Activated CD8-positive, alpha-beta T cell treated with anti-CD3 and anti-CD28 coated beads for 36 hours (primary cell): ENCODE measurements around the gene POU2F1. TPM values are rescaled to one million over a fixed set of nuclear protein-coding genes. Genes with fewer than 3 reads are reported as not detected.

Source experiments
- ATAC-seq: fragments of 200-7000 bp; cut with Tn5 transposase; one replicate; pipeline ENCODE4 v1.10.0; 2021; ENCODE audit warnings: mild to moderate bottlenecking, moderate library complexity
- CTCF ChIA-PET: fragments of 350-600 bp; sonication (Branson Sonifier 250); formaldehyde crosslinking; loops from one replicate; lab custom pipeline; 2021; ENCODE audit warnings: antibody characterized with exemption; lab: Charles Lee
- POLR2A ChIA-PET: fragments of 350-600 bp; sonication (Branson Sonifier 250); formaldehyde crosslinking; loops from one replicate; lab custom pipeline; 2021; ENCODE audit warnings: antibody characterized with exemption; lab: Charles Lee
- DNase-seq: peaks from one replicate; pipeline ENCODE4 v3.0.0-alpha.2; 2020
- H3K27ac Mint-ChIP-seq: one replicate; pipeline ENCODE4 v1.8.0; 2021; ENCODE audit warnings: mild to moderate bottlenecking, mixed read lengths
- H3K27me3 Mint-ChIP-seq: one replicate; pipeline ENCODE4 v1.8.0; 2021; ENCODE audit warnings: mixed read lengths
- H3K36me3 Mint-ChIP-seq: one replicate; pipeline ENCODE4 v1.8.0; 2021; ENCODE audit warnings: low read depth, mixed read lengths
- H3K4me1 Mint-ChIP-seq: one replicate; pipeline ENCODE4 v1.8.0; 2021; ENCODE audit warnings: low read depth, mixed read lengths
- H3K4me3 Mint-ChIP-seq: one replicate; pipeline ENCODE4 v1.8.0; 2021; ENCODE audit warnings: mild to moderate bottlenecking, moderate library complexity, mixed read lengths
- H3K9me3 Mint-ChIP-seq: one replicate; pipeline ENCODE4 v1.8.0; 2021; ENCODE audit warnings: mixed read lengths
- CTCF ChIP-seq: fragments of 200-600 bp; IDR thresholded peaks from one replicate; pipeline ENCODE4 v1.8.0; 2022; ENCODE audit warnings: antibody characterized with exemption, mild to moderate bottlenecking
- intact Hi-C: fragments of 100-400 bp; cut with micrococcal nuclease; formaldehyde crosslinking; loops from one replicate; pipeline ENCODE4 v1.10.0; 2022
- total RNA-seq, 2 experiments: library from RNA; stranded (reverse); gene quantifications; one replicate each; pipeline ENCODE4 v1.2.3, GENCODE V29; 2021

Gene POU2F1
- total RNA-seq, 2 experiments from 2014 or later = 23.6 to 24.2 TPM

GRCh38 chr1:167252986-167253385, 32.3 kb downstream of the POU2F1 start:
- peaks cover 47% of the 10 kb centered on the region for H3K4me1 Mint-ChIP-seq
- no peaks in the 10 kb centered on the region for H3K9me3 Mint-ChIP-seq
- ChIA-PET POLR2A (no interaction called here), CTCF (interaction anchor here (1.0 kb wide), 1 partner anchor 194 kb away, joined by 3 read pairs; no protein-coding TSS in a partner anchor)
- no peak overlapping the region for H3K27ac Mint-ChIP-seq
- DNase-seq (no peak), ATAC-seq (no peak)
- H3K4me3 Mint-ChIP-seq = no peak overlapping the region
- no peaks in the 10 kb centered on the region for H3K27me3 Mint-ChIP-seq
- intact Hi-C loops = no loop called here
- peaks cover 2% of the 10 kb centered on the region for H3K36me3 Mint-ChIP-seq
- TF ChIP-seq CTCF = no peak

- Mint-ChIP-seq H3K4me1 (peaks cover 34% of the 10 kb centered on the region), H3K9me3 (no peaks in the 10 kb centered on the region), H3K36me3 (no peaks in the 10 kb centered on the region), H3K27ac (no peak overlapping the region), H3K4me3 (no peak overlapping the region), H3K27me3 (no peaks in the 10 kb centered on the region)
- POLR2A ChIA-PET = no interaction called here
- intact Hi-C loops = no loop called here
- ATAC-seq (no peak), DNase-seq (no peak)
- TF ChIP-seq CTCF = no peak
- CTCF ChIA-PET = interaction anchor here (1.4 to 2.5 kb wide), 3 partner anchors 9 to 297 kb away, joined by 3 to 14 read pairs (median 3); no protein-coding TSS in a partner anchor
Measured at GRCh38 chr1:167258858-167259257, 38.2 kb downstream of the POU2F1 start.

GRCh38 chr1:167262836-167263235, 42.1 kb downstream of the POU2F1 start:
- ATAC-seq (no peak), DNase-seq (no peak)
- no peak for TF ChIP-seq CTCF
- intact Hi-C loops = no loop called here
- H3K9me3 Mint-ChIP-seq = no peaks in the 10 kb centered on the region
- no peak overlapping the region for H3K4me3 Mint-ChIP-seq
- CTCF ChIA-PET = interaction anchor here (1.1 to 3.1 kb wide), 9 partner anchors 8 to 293 kb away, joined by 3 to 11 read pairs (median 4); no protein-coding TSS in a partner anchor
- no peaks in the 10 kb centered on the region for H3K36me3 Mint-ChIP-seq
- peaks cover 19% of the 10 kb centered on the region for H3K4me1 Mint-ChIP-seq
- H3K27ac Mint-ChIP-seq = no peak overlapping the region
- no peaks in the 10 kb centered on the region for H3K27me3 Mint-ChIP-seq
- POLR2A ChIA-PET = interaction anchor here (1.1 to 2.0 kb wide), 2 partner anchors 24 to 43 kb away, joined by 3 to 6 read pairs; partner anchors contain the start of gene POU2F1

GRCh38 chr1:167263344-167263743, 42.7 kb downstream of the POU2F1 start:
- CTCF ChIA-PET = interaction anchor here (1.1 to 3.1 kb wide), 7 partner anchors 9 to 292 kb away, joined by 3 to 11 read pairs (median 7); no protein-coding TSS in a partner anchor

More at GRCh38 chr1:167263344-167263743, 42.7 kb downstream of the POU2F1 start:
- no peaks in the 10 kb centered on the region for H3K36me3 Mint-ChIP-seq
- DNase-seq (no peak), ATAC-seq (no peak)
- H3K27ac Mint-ChIP-seq = no peak overlapping the region
- no peaks in the 10 kb centered on the region for H3K27me3 Mint-ChIP-seq
- peaks cover 19% of the 10 kb centered on the region for H3K4me1 Mint-ChIP-seq
- no peaks in the 10 kb centered on the region for H3K9me3 Mint-ChIP-seq
- no peak for TF ChIP-seq CTCF
- POLR2A ChIA-PET = interaction anchor here (2.0 kb wide), 1 partner anchor 43 kb away, joined by 6 read pairs; the partner anchor contains the start of gene POU2F1
- intact Hi-C loops = no loop called here
- no peak overlapping the region for H3K4me3 Mint-ChIP-seq
